NCI-H2107 treated with DMSO at 0.1 percent for 48 hours (cell line): ENCODE data around the gene BTBD9.

Experiments used
- DNase-seq: peaks from one replicate; lab custom pipeline; 2025; ENCODE audit not compliant: unreplicated experiment; lab: John Stamatoyannopoulos, UW

The BTBD9 gene

DNA sequence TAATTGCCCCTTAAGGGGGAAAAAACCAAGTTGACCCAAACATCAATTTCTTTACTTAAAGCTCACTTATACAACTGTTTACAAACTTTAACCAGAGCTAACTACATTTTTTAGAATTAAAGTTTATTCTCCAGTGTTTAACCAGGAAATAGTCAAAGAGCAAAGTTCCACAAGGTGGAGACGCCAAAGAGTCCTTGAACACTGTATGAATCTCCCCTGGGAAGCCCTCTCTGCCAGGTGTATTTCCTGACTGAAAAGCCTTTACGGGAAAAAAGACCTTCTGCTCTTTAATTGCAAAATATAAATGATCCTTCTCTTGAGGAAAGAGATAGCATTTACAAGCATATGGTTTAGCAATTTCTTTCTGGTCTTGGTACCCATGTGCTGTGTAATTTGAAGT, 36.2 kb downstream of the BTBD9 start:
- DNase-seq = peak; percentile 16

DNA sequence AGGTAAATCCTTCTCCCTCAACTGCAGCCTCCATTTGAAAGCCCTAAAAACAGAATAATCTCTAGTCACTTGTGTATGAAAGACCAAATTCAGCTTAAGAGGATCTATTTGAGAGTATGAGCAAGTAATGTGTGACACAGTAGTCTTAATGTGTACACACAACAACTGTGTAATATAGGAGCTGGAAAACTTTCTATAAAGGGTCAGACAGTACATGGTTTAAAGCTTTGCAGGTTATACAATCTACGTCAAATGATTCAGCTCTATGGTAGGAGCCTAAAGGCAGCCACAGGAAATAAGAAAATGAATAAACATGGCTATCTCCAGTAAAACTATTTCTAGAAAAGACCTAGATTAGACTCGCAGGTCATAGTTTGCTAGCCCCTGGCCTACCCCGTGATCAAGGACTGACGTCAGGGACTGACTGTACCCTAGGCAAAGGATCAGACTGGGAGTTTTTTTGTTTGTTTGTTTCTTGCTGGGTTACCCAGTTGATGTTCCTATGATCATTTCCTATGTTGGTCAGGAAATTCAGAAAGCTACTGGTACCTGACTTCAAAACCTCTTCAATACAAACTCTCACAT, 39.7 kb downstream of the BTBD9 start:
- no peak for DNase-seq

DNA sequence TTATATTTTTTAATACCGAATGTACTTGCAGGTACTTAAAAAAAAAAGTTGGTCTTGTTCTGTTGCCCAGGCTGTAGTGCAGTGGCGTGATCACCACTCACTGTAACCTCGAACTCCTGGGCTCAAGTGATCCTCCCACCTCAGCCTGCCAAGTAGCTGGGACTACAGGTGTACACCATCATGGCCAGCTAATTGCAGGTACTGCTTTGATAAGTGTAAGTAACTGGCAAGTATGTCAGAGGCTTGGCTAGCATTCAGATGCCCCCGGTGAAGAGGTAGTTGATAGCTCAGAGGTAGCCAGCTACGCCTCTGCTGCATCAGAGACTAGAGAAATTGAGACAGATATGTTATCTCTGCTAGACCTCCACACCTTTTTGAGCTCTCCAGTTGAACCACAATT, 40.5 kb downstream of the BTBD9 start:
- no peak for DNase-seq

DNA sequence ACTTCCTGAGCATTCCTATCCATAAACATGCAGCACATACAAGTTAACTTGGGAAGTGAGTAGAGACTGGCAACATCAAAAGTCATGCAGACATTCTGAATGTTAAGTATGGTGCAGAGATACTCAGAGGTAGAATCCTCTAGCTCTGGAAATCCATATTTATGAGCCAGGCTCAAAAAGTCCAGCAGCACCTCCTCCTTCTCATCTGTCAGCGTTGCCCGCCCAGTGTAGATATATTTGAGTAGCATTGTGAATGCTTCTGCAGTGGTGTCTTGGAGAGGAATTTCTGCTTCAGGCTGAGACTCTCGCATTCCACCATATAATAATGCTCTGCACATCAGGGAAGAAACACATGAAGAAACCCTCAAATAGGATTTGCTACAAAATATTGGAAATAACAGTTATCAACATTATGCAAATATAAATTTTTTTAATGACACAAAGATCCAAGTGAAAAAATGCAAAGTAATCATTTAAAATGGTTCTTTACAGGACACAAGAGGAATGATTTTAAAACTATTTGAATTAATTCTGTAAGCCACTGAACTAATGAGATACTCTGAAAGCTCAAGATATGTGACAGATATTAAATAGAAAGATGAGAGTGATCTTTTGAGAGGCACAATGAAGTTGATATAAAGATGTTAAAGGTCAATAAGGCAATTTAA, 45.6 kb downstream of the BTBD9 start:
- no peak for DNase-seq

DNA sequence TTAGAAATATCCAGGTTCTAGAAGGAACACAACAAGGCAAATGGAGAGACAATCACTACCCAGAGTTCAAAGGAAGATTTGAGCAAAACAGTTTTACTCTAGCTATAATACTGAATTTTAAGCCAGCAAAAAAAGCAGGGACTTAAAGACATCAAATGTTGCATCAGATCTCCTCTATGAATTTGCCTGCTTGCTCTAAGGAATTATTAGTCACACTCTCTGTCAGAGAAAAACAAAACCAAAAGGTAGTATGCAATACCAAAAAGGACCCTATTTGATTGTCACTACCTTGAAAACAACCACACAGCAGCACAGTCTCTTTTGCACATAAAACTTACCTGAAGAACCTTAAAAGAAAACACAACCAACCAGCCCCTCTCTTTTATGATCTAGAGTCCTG, 46.3 kb downstream of the BTBD9 start:
- no peak for DNase-seq

DNA sequence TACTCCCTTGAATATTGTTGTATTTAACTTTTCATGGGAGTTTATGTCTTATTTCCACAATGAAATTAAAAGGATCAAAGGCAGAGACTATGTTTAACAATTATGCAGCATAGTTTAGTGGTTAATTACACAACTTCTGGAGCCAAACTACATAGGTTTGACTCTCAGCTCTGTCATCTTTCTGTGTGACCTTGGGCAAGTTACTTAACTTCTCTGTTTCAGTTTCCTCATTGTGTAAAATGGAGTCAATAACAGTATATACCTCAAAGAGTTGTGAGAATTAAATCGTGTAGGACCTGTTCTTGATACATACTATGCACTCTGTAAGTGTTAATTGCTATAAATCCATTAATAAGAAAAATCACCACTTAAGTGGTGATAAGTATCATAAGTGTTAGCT, 48.3 kb downstream of the BTBD9 start:
- no peak for DNase-seq

DNA sequence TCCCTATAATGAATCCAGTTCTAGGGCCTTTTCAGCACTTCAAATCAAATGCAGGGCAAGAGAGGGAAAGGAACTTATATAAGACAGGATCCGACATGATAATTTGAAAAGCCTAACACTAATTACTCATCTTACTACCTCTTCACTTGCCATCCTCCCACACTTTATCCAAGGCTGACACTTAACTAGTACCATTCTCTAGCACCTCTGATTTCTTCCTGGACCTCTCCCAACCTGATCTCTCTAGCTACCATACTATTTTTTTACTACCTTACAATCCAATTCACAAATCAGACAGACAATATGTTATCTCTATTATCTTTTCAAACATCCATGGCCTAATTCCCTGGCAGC, 50.4 kb downstream of the BTBD9 start:
- DNase-seq = no peak

DNA sequence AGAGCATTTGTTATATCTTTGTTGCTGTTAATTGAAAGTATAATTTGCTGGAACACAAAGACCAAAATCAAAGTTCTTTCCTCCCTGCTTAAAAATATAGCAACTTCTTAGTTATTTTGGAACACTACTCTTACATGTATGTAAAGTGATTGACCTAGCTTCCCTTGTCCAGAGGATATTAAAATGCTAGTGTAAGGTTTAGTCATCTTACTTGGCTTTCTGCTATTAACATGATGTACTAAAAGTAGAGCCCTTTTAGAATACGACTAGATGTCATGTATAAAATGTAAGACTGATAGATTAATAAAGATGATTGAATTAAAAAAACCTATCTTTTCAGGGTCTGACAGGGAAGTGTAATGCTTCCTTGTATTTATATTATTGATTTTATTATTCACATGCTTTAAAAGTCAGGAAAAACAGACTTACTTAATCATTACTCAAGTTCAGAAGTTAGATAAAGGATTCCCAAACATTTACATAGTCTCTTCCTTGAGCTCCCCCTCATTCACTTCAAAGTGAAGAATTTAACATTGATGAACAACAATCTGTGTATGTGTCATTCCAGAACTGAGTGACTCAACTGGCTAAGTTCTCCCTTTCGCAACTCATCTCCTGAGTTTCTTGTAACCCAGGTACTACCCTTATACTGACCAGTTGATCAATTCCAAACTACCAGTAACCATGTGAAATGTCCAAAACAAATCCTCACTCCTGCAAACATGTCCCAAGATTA, 50.9 kb downstream of the BTBD9 start:
- DNase-seq = no peak

DNA sequence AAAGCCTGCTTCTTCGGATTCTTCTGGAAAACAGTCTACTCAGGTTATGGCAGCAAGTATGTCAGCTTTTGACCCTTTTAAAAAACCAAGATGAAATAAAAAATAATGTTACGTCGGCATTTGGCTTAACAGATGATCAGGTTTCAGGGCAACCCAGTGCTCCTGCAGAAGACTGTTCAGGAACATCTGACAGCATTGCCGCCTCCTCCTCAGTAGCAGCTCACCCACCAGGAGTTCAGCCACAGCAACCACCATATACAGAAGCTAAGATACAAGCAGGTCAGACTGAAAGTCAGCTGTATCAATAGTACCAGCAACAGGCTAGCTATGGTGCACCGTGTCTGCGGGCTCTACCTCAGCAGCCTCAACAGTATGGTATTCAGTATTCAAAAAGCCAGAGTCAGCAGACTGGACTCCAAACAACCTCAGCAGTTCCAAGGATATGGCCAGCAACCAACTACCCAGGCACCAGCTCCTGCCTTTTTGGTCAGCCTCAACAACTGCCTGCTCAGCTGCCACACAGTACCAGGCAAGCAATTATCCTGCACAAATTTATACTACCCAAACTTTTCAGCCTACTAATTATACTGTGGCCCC, 51.9 kb downstream of the BTBD9 start:
- DNase-seq = no peak

DNA sequence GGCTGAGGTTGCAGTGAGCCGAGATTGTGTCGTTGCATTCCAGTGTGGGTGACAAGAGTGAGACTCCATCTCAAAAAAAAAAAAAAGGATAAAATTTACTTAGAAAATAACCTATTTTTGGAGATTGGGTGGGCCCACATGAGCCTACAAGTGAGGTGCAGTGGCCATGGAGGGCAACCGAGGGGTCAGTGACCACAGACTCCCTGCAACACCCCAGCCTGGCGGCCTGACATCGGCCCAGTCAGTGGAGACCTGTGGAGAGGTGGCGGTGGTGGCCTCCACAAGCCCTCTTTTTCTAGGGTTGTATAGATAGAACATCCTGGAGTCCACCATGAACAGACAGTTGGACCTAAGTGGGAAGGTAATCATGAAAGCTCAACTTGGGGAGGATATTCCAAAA, 52.7 kb downstream of the BTBD9 start:
- no peak for DNase-seq

DNA sequence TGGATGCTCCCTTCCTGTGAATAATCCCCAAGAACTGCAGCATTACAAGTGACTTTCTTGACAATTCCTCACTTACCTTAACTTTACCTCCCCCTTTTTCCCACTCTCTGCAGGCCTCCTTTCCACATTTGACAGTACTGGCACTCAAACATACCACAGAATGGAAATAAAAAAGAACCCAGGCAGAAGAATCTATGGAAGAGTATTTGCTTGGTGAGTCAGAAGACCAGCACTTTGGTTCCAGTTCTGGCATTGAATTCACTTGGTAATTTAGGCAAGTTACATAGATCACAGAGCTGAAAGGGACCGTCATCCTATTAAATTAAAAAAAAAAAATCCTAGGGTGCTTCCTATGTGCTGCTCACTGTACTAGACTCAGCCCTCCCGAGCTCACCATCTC, 55.0 kb downstream of the BTBD9 start:
- DNase-seq = no peak

DNA sequence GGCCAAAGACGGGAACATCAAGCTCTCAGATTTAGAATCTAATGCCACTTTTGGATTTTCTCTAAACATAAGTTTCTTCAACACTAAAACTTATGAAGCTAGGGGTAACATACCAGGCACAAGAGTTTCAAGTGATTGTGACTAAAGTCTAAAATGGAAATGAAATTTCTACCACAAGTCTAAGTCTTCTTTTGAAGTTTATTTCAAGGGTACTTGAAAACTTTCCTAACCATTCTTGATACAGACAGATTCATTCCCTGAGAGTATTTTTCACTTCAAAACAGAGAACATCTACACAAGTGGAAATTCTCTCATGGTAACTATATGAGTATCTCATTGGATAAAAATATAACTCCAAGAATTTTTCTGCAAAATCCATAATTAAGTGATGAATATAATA, 56.2 kb downstream of the BTBD9 start:
- no peak for DNase-seq

DNA sequence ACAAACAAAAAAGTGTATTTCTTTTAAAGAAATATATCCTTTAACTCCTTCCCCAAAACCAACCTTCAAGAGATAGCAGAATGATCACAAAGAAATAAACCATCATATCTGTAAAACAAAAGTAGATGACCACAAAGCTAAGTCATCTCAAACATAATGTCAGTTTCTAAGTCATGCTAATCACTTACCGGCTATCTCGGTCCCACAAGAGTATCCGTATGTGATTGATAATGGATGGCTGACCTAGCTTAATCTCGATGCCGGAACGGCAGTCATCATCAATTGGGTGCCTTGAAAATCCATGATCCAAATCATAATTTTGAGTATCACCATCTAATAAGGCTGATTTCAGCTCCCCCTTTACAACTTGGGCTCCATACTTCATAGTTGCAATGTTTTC, 59.7 kb downstream of the BTBD9 start:
- no peak for DNase-seq

DNA sequence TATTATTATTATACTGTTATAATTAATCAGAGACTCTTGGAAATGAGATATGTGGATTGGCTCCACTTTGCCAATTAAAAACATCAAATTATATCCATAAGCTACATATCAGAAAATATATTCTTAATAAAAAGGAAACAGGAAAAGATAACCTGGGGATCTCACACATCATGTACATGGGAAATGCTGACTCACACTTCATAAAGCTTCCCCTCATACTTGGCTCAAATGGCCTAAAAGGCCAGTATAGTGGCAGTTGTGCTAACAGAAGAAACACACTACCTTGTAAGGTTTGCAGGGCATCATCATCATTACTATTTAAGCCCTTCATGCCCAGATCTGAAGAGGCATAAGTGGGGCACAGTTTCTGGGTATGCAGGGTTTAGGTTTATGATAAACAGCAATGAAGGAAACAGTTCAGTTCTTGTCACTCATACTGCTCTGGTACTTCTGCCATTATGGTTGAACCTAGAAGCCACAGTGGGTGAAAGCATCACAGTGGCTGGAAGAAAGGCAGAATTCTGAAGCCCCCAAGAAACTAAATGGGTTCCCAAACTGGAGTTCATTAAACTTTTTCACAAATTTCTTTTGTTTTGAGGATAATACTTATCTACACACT, 60.6 kb downstream of the BTBD9 start:
- DNase-seq = no peak

DNA sequence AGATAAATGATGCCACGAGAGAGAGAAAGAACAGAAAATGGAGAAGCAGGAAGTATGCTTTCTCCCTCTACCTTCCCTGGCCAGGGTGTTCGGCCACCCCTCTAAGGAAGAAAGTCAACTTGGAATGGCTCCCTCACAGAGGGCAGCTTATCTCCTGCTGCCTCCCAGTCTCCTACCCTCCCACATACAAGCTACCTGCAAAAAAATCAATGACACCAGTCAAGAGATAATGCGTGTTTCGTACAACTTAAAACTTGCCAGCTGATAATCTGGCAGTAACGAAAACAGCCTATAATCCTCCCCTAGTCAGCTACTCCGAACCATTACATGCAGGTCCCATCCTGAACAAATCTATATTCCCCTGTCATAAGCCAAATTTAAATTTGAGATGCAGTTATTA, 61.7 kb downstream of the BTBD9 start:
- no peak for DNase-seq

DNA sequence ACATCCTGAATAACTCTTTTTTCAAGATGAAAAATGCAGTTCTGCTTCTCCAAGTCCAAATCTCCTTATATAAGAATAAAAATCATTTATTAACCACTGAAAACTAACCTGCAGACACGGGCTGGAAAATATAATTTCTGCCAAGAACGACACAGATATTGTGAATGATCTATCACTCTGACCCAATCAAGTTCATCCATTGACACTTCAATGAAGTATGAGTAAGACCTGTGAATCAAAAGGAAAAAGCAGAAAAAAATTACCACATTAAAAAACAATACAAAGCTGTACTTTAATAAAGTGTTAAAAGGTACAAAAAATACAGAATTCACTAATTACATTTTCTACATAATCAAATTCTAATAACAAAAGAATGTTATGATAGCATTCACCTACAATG, 62.2 kb downstream of the BTBD9 start:
- no peak for DNase-seq

DNA sequence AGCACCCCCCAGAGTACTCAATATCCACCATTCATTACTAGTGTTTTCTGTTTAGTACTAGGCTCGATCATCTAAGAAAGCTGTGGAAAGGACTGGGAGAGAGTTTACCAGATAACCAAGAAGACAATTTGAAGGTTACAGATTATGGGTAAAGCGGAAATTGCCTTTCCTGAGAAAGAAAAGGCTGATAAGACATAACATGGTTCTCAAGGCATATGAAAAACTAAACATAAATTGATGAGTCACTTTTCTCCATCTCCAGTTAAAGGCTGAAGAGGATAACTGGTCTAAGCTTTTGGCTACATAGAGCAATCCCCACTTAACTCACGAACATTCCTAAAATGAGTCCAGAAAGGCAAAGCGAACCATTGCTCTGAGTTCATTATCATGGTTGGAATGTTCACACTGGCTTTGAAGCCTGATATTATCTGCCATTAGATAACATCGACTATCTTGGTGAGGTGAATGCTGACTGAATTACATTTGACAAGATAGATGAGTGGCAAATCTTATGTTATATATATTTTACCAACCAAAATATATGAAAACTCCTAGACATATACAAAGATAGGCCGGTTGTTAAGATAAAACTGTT, 65.8 kb downstream of the BTBD9 start:
- no peak for DNase-seq

DNA sequence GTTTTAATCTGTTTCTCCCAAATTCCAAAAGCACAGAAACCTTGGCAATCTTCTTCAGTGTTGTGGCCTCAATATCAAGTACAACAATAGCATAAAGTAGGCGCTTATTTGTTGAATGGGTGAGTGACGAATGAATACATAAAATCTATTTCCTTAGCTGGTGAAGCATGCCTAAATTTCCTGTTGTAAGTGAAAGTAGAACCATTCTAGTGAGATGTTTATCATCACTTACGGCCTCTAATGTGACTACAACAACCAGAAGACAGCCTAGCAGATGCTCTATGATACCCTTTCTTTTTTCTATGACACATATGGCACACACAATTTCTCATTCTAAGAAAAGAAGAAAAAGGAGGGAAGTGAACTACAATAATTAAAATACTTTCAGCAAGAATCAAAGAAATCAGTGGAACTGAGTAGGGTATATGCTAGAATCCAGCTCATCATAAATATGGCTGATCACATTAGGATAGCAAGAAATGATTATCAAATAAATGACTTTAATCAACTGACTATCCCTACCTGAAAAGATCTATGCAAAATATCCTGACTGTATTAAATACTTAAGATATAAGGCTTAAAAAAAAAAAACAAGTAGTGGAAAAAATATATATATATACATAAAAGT, 67.4 kb downstream of the BTBD9 start:
- DNase-seq = no peak

DNA sequence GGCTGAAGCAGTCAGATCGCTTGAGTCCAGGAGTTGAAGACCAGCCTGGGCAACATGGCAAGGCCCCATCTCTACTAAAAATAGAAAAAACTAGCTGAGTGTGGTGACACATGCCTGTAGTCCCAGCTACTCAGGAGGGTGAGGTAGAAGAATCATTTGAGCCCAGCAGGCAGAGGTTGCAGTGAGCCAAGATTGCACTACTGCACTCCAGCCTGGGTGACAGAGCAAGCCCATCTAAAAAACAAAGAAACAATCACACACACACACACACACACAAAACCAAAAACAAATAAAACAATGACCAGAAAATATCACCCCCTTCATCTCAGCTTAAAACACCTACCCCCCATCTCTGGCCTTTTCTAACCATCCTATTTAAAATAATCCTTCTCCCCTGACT, 68.0 kb downstream of the BTBD9 start:
- no peak for DNase-seq

DNA sequence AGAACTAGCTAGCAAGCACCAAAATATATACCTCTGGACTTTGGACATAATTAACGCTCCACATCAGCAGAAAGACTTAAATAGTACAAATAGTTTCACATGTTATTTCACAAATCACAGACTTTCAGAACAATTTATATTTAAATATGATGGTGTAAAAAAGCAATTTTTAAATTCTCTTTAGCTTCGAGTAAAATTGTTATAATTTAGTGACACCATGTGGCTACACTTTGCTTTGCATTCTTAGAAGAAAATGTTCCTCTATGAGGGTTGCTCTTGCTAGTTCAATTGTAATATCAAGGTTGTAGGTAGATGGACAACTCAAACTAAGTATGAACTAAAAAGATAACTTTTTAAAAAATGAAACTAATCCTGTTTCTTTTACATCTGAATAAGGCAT, 69.0 kb downstream of the BTBD9 start:
- DNase-seq = peak; percentile 12

DNA sequence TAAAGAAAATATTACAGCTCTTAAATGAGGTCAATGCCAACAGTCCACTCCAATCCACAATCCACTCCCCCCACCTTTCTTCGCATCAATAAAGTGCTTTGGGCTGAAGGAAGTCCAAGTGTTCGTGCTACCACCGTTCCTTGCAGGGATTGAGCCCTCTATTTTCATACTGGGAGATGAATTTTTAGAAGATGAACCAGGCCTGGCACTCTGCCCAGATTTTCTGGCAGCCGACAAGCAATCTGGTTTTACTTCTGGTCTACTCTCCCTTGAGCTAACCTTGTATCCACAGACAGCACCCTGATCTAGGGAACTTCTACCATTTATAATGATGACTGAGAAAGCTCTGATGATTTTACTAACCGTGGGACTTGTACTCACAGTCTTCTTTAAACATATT, 72.3 kb downstream of the BTBD9 start:
- no peak for DNase-seq
